ENCODE data around the gene ANO8.
A peak's percentile ranks its signal among the peaks of the same experiment; 100 is the strongest.

Gene ANO8, protein sequence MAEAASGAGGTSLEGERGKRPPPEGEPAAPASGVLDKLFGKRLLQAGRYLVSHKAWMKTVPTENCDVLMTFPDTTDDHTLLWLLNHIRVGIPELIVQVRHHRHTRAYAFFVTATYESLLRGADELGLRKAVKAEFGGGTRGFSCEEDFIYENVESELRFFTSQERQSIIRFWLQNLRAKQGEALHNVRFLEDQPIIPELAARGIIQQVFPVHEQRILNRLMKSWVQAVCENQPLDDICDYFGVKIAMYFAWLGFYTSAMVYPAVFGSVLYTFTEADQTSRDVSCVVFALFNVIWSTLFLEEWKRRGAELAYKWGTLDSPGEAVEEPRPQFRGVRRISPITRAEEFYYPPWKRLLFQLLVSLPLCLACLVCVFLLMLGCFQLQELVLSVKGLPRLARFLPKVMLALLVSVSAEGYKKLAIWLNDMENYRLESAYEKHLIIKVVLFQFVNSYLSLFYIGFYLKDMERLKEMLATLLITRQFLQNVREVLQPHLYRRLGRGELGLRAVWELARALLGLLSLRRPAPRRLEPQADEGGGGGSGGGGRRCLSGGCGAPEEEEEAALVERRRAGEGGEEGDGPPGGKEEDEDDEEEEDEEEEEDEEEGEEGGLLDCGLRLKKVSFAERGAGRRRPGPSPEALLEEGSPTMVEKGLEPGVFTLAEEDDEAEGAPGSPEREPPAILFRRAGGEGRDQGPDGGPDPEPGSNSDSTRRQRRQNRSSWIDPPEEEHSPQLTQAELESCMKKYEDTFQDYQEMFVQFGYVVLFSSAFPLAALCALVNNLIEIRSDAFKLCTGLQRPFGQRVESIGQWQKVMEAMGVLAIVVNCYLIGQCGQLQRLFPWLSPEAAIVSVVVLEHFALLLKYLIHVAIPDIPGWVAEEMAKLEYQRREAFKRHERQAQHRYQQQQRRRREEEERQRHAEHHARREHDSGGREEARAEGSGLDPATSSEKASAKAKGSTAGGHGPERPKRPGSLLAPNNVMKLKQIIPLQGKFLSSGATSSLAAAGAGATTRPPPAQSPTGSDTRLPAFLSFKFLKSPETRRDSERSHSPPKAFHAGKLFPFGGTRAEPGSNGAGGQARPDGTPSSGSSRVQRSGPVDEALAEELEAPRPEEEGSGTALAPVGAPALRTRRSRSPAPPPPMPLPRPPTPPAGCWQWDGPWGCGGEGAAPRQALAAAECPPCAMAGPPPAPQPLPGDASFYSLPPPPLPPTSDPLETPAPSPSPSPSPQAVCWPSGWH

DNA sequence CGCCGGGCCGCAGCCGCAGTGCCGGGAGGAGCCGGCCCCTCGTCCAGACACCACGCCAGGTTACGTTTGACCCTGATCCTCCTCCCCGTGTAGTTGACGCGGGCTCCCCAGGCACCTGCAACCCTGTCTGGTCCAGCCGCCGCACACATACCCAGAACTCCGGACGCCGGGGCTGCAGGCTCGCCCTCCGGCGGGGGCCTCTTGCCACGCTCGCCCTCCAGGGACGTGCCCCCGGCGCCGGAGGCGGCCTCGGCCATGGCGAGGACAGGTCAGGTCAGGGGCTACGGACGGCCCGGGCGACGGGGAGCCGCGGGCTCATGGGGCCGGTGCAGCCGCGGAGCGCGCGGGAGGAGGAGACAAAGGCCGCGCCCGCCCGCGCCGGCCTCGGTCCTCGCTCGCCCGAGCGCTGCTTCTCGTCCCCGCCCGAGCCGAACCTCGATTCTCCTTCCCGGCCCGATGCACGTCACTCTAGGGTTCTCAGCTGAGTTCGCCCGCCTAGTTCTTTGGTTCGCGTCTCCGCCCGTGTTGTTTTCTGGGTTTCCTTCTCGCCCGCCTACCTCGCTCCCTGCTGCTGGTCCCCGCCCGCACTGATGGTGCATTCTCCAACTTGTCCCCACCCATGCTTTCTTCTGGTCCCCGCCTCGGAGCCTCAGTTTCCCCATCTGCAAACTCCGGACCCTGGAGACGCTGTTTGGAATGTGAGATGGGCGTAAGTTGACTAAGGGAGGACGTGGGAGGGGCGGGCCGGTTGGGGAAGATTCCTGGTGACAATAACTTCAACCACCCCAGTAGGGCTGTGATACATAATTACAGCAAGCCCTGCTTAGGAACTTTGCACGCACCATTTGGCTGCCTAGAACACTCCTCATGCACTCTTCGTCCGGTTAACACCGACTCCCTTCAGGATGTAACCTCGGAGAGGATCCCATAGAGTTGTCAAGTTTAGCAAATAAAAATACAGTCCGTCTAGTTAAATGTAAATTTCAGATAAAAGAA lies at the start of gene ANO8:
TSS of gene ANO8 (minus strand) at position 442 of the 996 bp plus-strand sequence. CDS start at position 257, 185 bp downstream.
- in situ Hi-C loops (cut with MboI; ENCODE audit: low sequenced_read_pairs, unreplicated experiment) = no loop called here
- DNase-seq (ENCODE audit: low spot score) = peak; percentile 91
- TF ChIP-seq, protein P1, sequence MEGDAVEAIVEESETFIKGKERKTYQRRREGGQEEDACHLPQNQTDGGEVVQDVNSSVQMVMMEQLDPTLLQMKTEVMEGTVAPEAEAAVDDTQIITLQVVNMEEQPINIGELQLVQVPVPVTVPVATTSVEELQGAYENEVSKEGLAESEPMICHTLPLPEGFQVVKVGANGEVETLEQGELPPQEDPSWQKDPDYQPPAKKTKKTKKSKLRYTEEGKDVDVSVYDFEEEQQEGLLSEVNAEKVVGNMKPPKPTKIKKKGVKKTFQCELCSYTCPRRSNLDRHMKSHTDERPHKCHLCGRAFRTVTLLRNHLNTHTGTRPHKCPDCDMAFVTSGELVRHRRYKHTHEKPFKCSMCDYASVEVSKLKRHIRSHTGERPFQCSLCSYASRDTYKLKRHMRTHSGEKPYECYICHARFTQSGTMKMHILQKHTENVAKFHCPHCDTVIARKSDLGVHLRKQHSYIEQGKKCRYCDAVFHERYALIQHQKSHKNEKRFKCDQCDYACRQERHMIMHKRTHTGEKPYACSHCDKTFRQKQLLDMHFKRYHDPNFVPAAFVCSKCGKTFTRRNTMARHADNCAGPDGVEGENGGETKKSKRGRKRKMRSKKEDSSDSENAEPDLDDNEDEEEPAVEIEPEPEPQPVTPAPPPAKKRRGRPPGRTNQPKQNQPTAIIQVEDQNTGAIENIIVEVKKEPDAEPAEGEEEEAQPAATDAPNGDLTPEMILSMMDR (IDR thresholded peaks at IDR 0.05; ENCODE audit: borderline replicate concordance, control extremely low read depth, extremely low read depth, insufficient read depth, missing control alignments) = no peak

DNA sequence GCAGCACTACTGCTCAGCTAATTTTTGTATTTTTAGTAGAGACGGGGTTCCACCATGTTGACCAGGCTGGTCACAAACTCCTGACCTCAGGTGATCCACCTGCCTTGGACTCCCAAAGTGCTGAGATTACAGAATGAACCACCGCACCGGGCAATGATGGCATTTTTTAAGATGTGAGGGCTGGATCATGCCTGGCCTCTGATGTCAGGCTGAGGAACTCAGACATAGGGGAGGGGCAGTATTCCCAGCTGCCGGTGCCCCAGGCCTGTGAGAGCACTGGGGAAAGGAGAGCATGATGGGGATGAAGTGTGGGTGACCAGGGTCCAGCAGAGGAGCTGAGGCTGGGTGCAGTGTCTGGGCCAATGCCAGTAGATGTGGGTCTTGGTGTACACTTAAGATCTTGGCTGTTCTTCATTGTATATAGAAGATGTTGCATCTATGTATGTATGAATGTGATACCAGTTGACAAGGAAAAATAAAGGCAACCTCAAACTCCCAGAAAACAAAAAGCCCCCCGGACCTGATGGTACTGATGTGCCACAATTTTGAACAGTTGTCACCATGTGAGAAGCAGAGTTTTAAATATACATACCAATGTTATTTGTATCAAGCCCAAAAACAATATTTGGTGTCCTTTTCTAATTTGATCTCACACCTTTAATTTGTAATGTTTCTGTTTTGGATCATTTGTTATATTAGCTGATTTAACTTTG lies 45.9 kb upstream of the ANO8 start:
- in situ Hi-C loops (cut with MboI; ENCODE audit: low sequenced_read_pairs, unreplicated experiment) = loop anchor here (10.0 kb wide), 1 partner anchor 86 kb away; no protein-coding TSS in a partner anchor
- TF ChIP-seq, protein P1 (IDR thresholded peaks at IDR 0.05; ENCODE audit: borderline replicate concordance, control extremely low read depth, extremely low read depth, insufficient read depth, missing control alignments) = no peak
- DNase-seq (ENCODE audit: low spot score) = no peak

DNA sequence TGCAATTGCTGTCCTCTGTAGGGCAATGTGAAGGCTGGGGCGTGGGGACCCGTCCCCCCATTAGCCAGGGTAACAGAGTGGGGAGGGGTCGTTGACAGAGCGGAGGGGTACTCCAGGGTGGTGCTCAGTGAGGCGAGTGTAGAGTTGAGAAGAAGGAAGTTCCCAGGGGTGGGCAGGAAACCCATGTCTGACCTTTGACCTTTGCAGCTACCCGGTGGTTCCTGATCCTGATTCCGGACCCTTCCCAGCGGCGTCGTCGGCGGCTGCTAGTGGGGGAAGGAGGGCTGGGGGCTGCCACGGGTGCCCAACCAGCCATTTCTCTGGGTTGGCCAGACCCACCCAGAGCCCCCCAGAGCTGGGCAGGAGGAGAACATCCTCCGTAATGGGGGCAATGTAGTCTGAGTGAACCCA lies 44.6 kb upstream of the ANO8 start:
- DNase-seq (ENCODE audit: low spot score) = no peak
- in situ Hi-C loops (cut with MboI; ENCODE audit: low sequenced_read_pairs, unreplicated experiment) = no loop called here
- TF ChIP-seq, protein P1 (IDR thresholded peaks at IDR 0.05; ENCODE audit: borderline replicate concordance, control extremely low read depth, extremely low read depth, insufficient read depth, missing control alignments) = no peak

GRCh38 chr19:17378271-17378670 lies 43.6 kb upstream of the ANO8 start:
- TF ChIP-seq, protein P1 (IDR thresholded peaks at IDR 0.05; ENCODE audit: borderline replicate concordance, control extremely low read depth, extremely low read depth, insufficient read depth, missing control alignments) = no peak
- peak; percentile 35 for DNase-seq (ENCODE audit: low spot score)
- in situ Hi-C loops (cut with MboI; ENCODE audit: low sequenced_read_pairs, unreplicated experiment) = no loop called here

- no peak for DNase-seq (ENCODE audit: low spot score)
- in situ Hi-C loops (cut with MboI; ENCODE audit: low sequenced_read_pairs, unreplicated experiment) = no loop called here
- TF ChIP-seq, protein P1 (IDR thresholded peaks at IDR 0.05; ENCODE audit: borderline replicate concordance, control extremely low read depth, extremely low read depth, insufficient read depth, missing control alignments) = no peak
Measured at GRCh38 chr19:17376935-17377600, 42.4 kb upstream of the ANO8 start, which contains the start of gene PLVAP. Gene PLVAP, minus strand, starts transcription at chr19:17377342. Its CDS starts 54 bp downstream, at chr19:17377288.
